GM21717 (cell line): ENCODE measurements around the gene FBXL14.

Experiments
- ATAC-seq: cut with Tn5 transposase; IDR thresholded peaks from one replicate; pipeline ENCODE4 v1.9.1; 2021; ENCODE audit warnings: mild to moderate bottlenecking, moderate library complexity; ENCODE audit not compliant: unreplicated experiment

Gene FBXL14

GRCh38 chr12:1594261-1595025 lies at the start of gene FBXL14:
Gene FBXL14, minus strand, starts transcription at chr12:1594581. Its CDS starts 515 bp downstream, at chr12:1594066.
- ATAC-seq = peak; percentile 45

- no peak for ATAC-seq
These were observed 49.6 kb upstream of the FBXL14 start for GRCh38 chr12:1643905-1644533.

- ATAC-seq = no peak
These were observed 48.7 kb upstream of the FBXL14 start for GRCh38 chr12:1643043-1643442.

- no peak for ATAC-seq
These were observed 48.1 kb upstream of the FBXL14 start for GRCh38 chr12:1642513-1642912.

- no peak for ATAC-seq
These were observed 46.2 kb upstream of the FBXL14 start for GRCh38 chr12:1640328-1641234.

GRCh38 chr12:1639538-1639937 lies 45.2 kb upstream of the FBXL14 start:
- ATAC-seq = no peak

- ATAC-seq = no peak
These were observed 43.8 kb upstream of the FBXL14 start for GRCh38 chr12:1638203-1638602.

- no peak for ATAC-seq
These were observed 41.1 kb upstream of the FBXL14 start for GRCh38 chr12:1635301-1636095.

- ATAC-seq = no peak
These were observed 40.3 kb upstream of the FBXL14 start for GRCh38 chr12:1634590-1635191.

GRCh38 chr12:1634149-1634548 lies 39.8 kb upstream of the FBXL14 start:
- ATAC-seq = no peak

- ATAC-seq = no peak
These were observed 39.1 kb upstream of the FBXL14 start for GRCh38 chr12:1633459-1633858.

- ATAC-seq = no peak
These were observed 38.3 kb upstream of the FBXL14 start for GRCh38 chr12:1632702-1633101.

- ATAC-seq = no peak
These were observed 36.6 kb upstream of the FBXL14 start for GRCh38 chr12:1630827-1631591.

- no peak for ATAC-seq
These were observed 35.9 kb upstream of the FBXL14 start for GRCh38 chr12:1630133-1630826.

GRCh38 chr12:1629338-1630132 lies 35.2 kb upstream of the FBXL14 start:
- ATAC-seq = no peak

- ATAC-seq = no peak
These were observed 34.4 kb upstream of the FBXL14 start, which contains the start of gene WNT5B for GRCh38 chr12:1628666-1629337. Gene WNT5B, plus strand, starts transcription at chr12:1629231. Its CDS starts 2,124 bp downstream, at chr12:1631355.

GRCh38 chr12:1622406-1622805 lies 28.0 kb upstream of the FBXL14 start:
- no peak for ATAC-seq
